ENCODE measurements around the gene LINC00305. TPM values are rescaled to one million over a fixed set of nuclear protein-coding genes. Genes with fewer than 3 reads are reported as not detected.

The LINC00305 gene
- total and polyA plus RNA-seq, 12 donors, result not detected

- no peak overlapping the region for H3K4me3 ChIP-seq
- WGBS, 2 donors, result 75 to 81% methylated on average over 1 of the region's 1 CpG
- H3K4me1 ChIP-seq, result no peaks in the 10 kb centered on the region
- no peak overlapping the region for H3K27ac ChIP-seq
- intact Hi-C loops (cut with DNase I), result loop anchor here in 2 of 10 donors (10.0 kb wide), 2 partner anchors 285 to 295 kb away; no protein-coding TSS in a partner anchor
- H3K9me3 ChIP-seq, result no peaks in the 10 kb centered on the region
- TF ChIP-seq CTCF (IDR thresholded peaks at IDR 0.05), result peak in 5 of 9 donors; percentile 13 to 39 (median 20)
- no peaks in the 10 kb centered on the region for H3K27me3 ChIP-seq
- no peaks in the 10 kb centered on the region for H3K36me3 ChIP-seq
- ATAC-seq, result no peak
- no peak for DNase-seq
Measured at GRCh38 chr18:64119916-64120315, 29.0 kb downstream of the LINC00305 start.

GRCh38 chr18:64118406-64118805, 30.5 kb downstream of the LINC00305 start:
- Histone ChIP-seq H3K36me3 (no peaks in the 10 kb centered on the region), H3K27me3 (no peaks in the 10 kb centered on the region), H3K4me1 (no peaks in the 10 kb centered on the region), H3K9me3 (no peaks in the 10 kb centered on the region), H3K27ac (no peak overlapping the region), H3K4me3 (no peak overlapping the region)
- TF ChIP-seq CTCF (IDR thresholded peaks at IDR 0.05), result no peak
- ATAC-seq (no peak), DNase-seq (no peak)
- intact Hi-C loops (cut with DNase I), result loop anchor here in 1 of 10 donors (10.0 kb wide), 1 partner anchor 286 kb away; no protein-coding TSS in a partner anchor
- 94 to 95% methylated on average over 3 of the region's 3 CpGs for WGBS, 2 donors

- no peaks in the 10 kb centered on the region for H3K27me3 ChIP-seq
- intact Hi-C loops (cut with DNase I), result loop anchor here in 1 of 10 donors (10.0 kb wide), 1 partner anchor 288 kb away; no protein-coding TSS in a partner anchor
- no peak overlapping the region for H3K4me3 ChIP-seq
- no peak for TF ChIP-seq CTCF (IDR thresholded peaks at IDR 0.05)
- DNase-seq (no peak), ATAC-seq (no peak)
- no peaks in the 10 kb centered on the region for H3K4me1 ChIP-seq
- no peaks in the 10 kb centered on the region for H3K36me3 ChIP-seq
- H3K9me3 ChIP-seq, result no peaks in the 10 kb centered on the region
- no peak overlapping the region for H3K27ac ChIP-seq
- 71 to 72% methylated on average over 5 of the region's 5 CpGs for WGBS, 2 donors
Measured at GRCh38 chr18:64116571-64117175, 32.2 kb downstream of the LINC00305 start.

GRCh38 chr18:64115881-64116280, 33.0 kb downstream of the LINC00305 start:
- no peaks in the 10 kb centered on the region for H3K4me1 ChIP-seq
- DNase-seq (no peak), ATAC-seq (no peak)
- no peaks in the 10 kb centered on the region for H3K36me3 ChIP-seq
- TF ChIP-seq CTCF (IDR thresholded peaks at IDR 0.05), result no peak
- H3K9me3 ChIP-seq, result no peaks in the 10 kb centered on the region
- no peak overlapping the region for H3K27ac ChIP-seq
- 62 to 70% methylated on average over 3 of the region's 3 CpGs for WGBS, 2 donors
- no peaks in the 10 kb centered on the region for H3K27me3 ChIP-seq
- intact Hi-C loops (cut with DNase I), result loop anchor here in 1 of 10 donors (10.0 kb wide), 1 partner anchor 289 kb away; no protein-coding TSS in a partner anchor
- H3K4me3 ChIP-seq, result no peak overlapping the region
